Gastrocnemius medialis (tissue), 4 donors: ENCODE measurements around the gene CCL19. TPM values are rescaled to one million over a fixed set of nuclear protein-coding genes. Genes with fewer than 3 reads are reported as not detected.
A peak's percentile ranks its signal among the peaks of the same experiment; 100 is the strongest.

Source experiments
- ATAC-seq, 2 donors: fragments of 150-250 bp; one replicate each; pipeline ENCODE4 v1.9.1; 2016
- DNase-seq, 2 donors: peaks; one replicate each; pipeline ENCODE4 v3.0.0-alpha.2; 2019
- H3K27ac ChIP-seq, 4 donors: fragments of 200-600 bp; sonication (generic); 1 replicate in 1 of 4; 2 replicates in 3 of 4; pipeline ENCODE4 v1.5.1; 2016 to 2018; ENCODE audit warnings: mild to moderate bottlenecking in 2 of 4, moderate library complexity in 1 of 4
- H3K27me3 ChIP-seq, 3 donors: fragments of 200-600 bp; sonication (generic) in 2 of 3; 1 replicate in 1 of 3; 2 replicates in 2 of 3; pipeline versions ENCODE4 v1.5.1 to v1.6.0; 2016 to 2019; ENCODE audit warnings: mild to moderate bottlenecking in 1 of 3, moderate library complexity in 1 of 3
- H3K36me3 ChIP-seq, 2 donors: fragments of 200-600 bp; sonication (generic) in 1 of 2; one replicate each; pipeline ENCODE4 v1.5.1; 2017 to 2018
- H3K4me1 ChIP-seq, 2 donors: fragments of 200-600 bp; sonication (generic) in 1 of 2; one replicate each; pipeline ENCODE4 v1.5.1; 2016 to 2017; ENCODE audit warnings: mild to moderate bottlenecking in 2 of 2
- H3K4me3 ChIP-seq, 4 donors: fragments of 200-600 bp; sonication (generic) in 3 of 4; 1 replicate in 1 of 4; 2 replicates in 3 of 4; pipeline ENCODE4 v1.5.1; 2016 to 2019; ENCODE audit warnings: mild to moderate bottlenecking in 2 of 4
- H3K9me3 ChIP-seq, 3 donors: fragments of 200-600 bp; sonication (generic) in 2 of 3; 1 replicate in 1 of 3; 2 replicates in 2 of 3; pipeline ENCODE4 v1.5.1; 2016 to 2019
- CTCF ChIP-seq, 5 experiments: fragments of 450-650 bp in 3 of 5; fragments of 200-600 bp in 2 of 5; sonication (generic) in 2 of 5; IDR thresholded peaks in 4 of 5; conservative IDR thresholded peaks in 1 of 5; 1 replicate in 4 of 5; 2 replicates in 1 of 5; pipeline ENCODE4 v1.5.1; 2016 to 2019; ENCODE audit warnings: antibody characterized with exemption in 5 of 5, mild to moderate bottlenecking in 3 of 5, moderate library complexity in 3 of 5
- POLR2A ChIP-seq, 2 donors: fragments of 450-650 bp; IDR thresholded peaks; one replicate each; pipeline ENCODE4 v1.6.1; 2017; ENCODE audit warnings: antibody characterized with exemption in 2 of 2, mild to moderate bottlenecking in 2 of 2, moderate library complexity in 2 of 2
- in situ Hi-C, 4 donors: fragments of 200-750 bp; cut with MboI; loops; one replicate each; pipeline versions ENCODE4 v1.15.0 to v1.8.0; 2017; ENCODE audit warnings: low sequenced_read_pairs in 4 of 4
- intact Hi-C: fragments of 100-400 bp; cut with DNase I; formaldehyde crosslinking; loops from one replicate; pipeline ENCODE4 v1.15.1; 2023; ENCODE audit warnings: low total_unique reads
- total RNA-seq, 4 donors: library from RNA; depleted of rRNA; stranded (reverse); fragments of >200 nt; gene quantifications; one replicate each; pipeline versions ENCODE4 v1.1.0 to v1.2.3, GENCODE V29; 2016

The CCL19 gene
- total RNA-seq, 4 donors from 2014 or later: not detected

- ATAC-seq (no peak), DNase-seq (no peak)
- H3K4me1 ChIP-seq: peaks cover 9 to 15% of the 10 kb centered on the region in 2 donors
- no peak for TF ChIP-seq POLR2A (IDR thresholded peaks at IDR 0.05)
- TF ChIP-seq CTCF (IDR thresholded peaks at IDR 0.05 in 4 of 5, conservative IDR thresholded peaks at IDR 0.05 in 1 of 5): no peak
- no peak overlapping the region for H3K4me3 ChIP-seq
- in situ Hi-C loops: no loop called here
- H3K9me3 ChIP-seq: no peaks in the 10 kb centered on the region
- intact Hi-C loops: no loop called here
- no peak overlapping the region for H3K27ac ChIP-seq
- H3K36me3 ChIP-seq: no peaks in the 10 kb centered on the region
- no peaks in the 10 kb centered on the region for H3K27me3 ChIP-seq
These were observed 25.6 kb upstream of the CCL19 start for GRCh38 chr9:34716711-34717110.

DNA sequence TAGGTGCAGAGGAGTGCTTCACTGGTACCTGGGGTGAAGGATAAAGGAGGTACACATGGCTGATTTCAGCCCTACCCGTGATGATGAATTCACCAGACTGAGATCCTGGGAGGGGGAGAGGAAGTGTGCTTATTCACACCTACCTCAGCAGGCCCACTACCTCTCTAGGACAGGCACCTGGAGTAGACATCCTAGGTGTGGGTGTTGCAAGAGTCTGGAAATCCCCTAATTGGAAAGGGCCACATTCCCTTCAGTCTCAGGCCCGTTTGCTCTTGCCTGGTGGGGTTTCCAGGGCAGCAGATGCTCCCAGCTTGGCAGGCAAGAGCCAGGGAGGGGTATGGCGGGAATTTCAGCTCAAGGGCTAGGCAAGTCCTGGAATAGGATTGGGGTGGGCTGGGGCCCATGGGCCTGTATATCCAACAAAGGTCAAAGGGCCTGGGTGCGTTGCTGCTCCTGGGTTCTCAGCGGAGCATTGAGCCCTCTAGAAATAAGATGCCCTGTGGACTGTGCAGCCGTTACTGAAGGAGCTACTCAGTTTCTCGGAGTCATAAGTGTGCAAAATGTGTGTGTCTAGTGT, 24.7 kb upstream of the CCL19 start:
- ATAC-seq: no peak
- DNase-seq: no peak
- Histone ChIP-seq H3K4me3 (no peak overlapping the region), H3K27me3 (no peaks in the 10 kb centered on the region), H3K27ac (no peak overlapping the region), H3K9me3 (no peaks in the 10 kb centered on the region), H3K4me1 (peaks cover 9 to 15% of the 10 kb centered on the region in 2 donors), H3K36me3 (no peaks in the 10 kb centered on the region)
- in situ Hi-C loops: no loop called here
- no peak for TF ChIP-seq POLR2A (IDR thresholded peaks at IDR 0.05)
- no peak for TF ChIP-seq CTCF (IDR thresholded peaks at IDR 0.05 in 4 of 5, conservative IDR thresholded peaks at IDR 0.05 in 1 of 5)
- intact Hi-C loops: no loop called here

DNA sequence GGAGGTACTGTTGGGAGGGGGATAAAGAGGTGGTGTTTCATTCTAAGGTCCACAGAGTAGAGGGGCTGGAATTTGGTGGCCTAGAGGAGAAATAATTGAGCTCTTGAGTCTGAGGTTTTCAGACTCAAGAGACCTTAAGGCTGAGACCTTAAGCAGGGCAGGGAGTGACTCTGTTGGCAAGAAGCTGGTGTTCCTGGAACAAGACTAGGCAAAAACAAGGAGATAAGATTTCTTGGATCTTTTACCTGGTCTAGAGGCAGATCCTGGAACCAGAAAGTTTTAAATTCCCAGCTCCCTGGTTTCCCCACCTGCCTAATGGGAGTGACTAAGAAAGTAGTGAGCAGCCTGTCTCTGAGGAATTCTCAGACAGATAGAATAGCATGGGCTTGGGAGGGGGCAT, 22.9 kb upstream of the CCL19 start:
- no peak for DNase-seq
- no peaks in the 10 kb centered on the region for H3K36me3 ChIP-seq
- no peak overlapping the region for H3K4me3 ChIP-seq
- intact Hi-C loops: no loop called here
- peaks cover 9 to 15% of the 10 kb centered on the region in 2 donors for H3K4me1 ChIP-seq
- ATAC-seq: peak in 1 of 2 donors; percentile 54
- H3K27ac ChIP-seq: no peak overlapping the region
- H3K9me3 ChIP-seq: no peaks in the 10 kb centered on the region
- TF ChIP-seq CTCF (IDR thresholded peaks at IDR 0.05 in 4 of 5, conservative IDR thresholded peaks at IDR 0.05 in 1 of 5) (no peak), POLR2A (IDR thresholded peaks at IDR 0.05) (no peak)
- in situ Hi-C loops: no loop called here
- no peaks in the 10 kb centered on the region for H3K27me3 ChIP-seq

DNA sequence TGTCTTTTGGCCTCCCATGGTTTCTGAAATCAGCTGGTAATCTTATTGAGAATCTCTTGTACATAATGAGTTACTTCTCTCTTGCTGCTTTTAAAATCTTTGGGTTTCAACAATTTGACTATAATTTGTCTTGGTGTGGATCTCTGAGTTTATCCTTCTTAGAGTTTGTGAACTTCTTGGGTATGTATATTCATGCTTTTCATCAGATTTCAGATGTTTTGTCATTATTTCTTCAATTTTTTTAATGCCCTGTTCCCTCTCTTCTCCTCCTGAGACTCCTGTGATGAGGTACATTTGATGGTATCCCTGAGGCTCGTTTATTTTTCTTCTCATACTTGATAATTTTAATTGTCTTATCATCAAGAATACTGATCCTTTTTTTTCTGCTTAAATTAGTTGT, 21.1 kb upstream of the CCL19 start:
- TF ChIP-seq CTCF (IDR thresholded peaks at IDR 0.05 in 4 of 5, conservative IDR thresholded peaks at IDR 0.05 in 1 of 5) (no peak), POLR2A (IDR thresholded peaks at IDR 0.05) (no peak)
- intact Hi-C loops: no loop called here
- in situ Hi-C loops: no loop called here
- H3K27me3 ChIP-seq: no peaks in the 10 kb centered on the region
- no peaks in the 10 kb centered on the region for H3K9me3 ChIP-seq
- peaks cover 9 to 15% of the 10 kb centered on the region in 2 donors for H3K4me1 ChIP-seq
- H3K36me3 ChIP-seq: no peaks in the 10 kb centered on the region
- H3K4me3 ChIP-seq: no peak overlapping the region
- no peak for DNase-seq
- ATAC-seq: no peak
- no peak overlapping the region for H3K27ac ChIP-seq

DNA sequence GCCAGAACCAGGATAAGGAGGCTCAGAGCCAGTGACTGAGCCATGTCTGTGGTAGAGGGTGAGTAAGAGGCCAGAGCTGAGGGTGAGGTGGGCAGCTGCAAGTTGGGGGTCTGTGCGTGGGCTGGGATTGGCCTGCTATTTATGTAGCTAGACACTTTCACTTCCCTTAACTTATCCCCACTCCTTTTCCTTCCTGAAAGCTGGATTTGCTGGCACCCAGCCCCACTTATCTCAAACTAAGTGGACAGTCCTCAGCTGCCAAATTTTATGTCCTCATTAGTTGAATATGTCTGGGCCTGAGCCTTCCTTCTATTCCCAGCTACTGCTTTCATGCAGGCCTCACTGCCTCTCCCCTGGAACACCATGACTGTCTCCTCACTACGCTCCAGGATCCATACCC, 18.9 kb upstream of the CCL19 start, which contains the start of gene CCL21:
Gene CCL21 (minus strand): TSS at position 114 of the 400 bp plus-strand sequence. CDS start 70 bp downstream, at position 44.
- DNase-seq (no peak), ATAC-seq (no peak)
- Histone ChIP-seq H3K36me3 (no peaks in the 10 kb centered on the region), H3K27ac (no peak within 1 kb of the TSS), H3K4me3 (no peak within 1 kb of the TSS), H3K27me3 (no peaks in the 10 kb centered on the region), H3K9me3 (no peaks in the 10 kb centered on the region), H3K4me1 (peaks cover 9 to 13% of the 10 kb centered on the region in 2 donors)
- no peak for TF ChIP-seq CTCF (IDR thresholded peaks at IDR 0.05 in 4 of 5, conservative IDR thresholded peaks at IDR 0.05 in 1 of 5)
- intact Hi-C loops: no loop called here
- in situ Hi-C loops: no loop called here
